Activated T-helper 17 cell treated with anti-CD3 and anti-CD28 coated beads, Interleukin-2, amount 50 U/mL, for 72 hours (primary cell): Measurements from ENCODE around the gene DPH6. TPM values are rescaled to one million over a fixed set of nuclear protein-coding genes. Genes with fewer than 3 reads are reported as not detected.

ENCODE experiments used
- ATAC-seq: fragments of 150-1000 bp; cut with Tn5 transposase; replicated peaks from 2 replicates; pipeline ENCODE4 v1.10.0; 2021; ENCODE audit warnings: mild to moderate bottlenecking, moderate library complexity
- H3K27ac Mint-ChIP-seq: one replicate; pipeline ENCODE4 v1.8.0; 2022; ENCODE audit warnings: mixed read lengths
- H3K27me3 Mint-ChIP-seq: one replicate; pipeline ENCODE4 v1.8.0; 2022; ENCODE audit warnings: mixed read lengths
- H3K36me3 Mint-ChIP-seq: one replicate; pipeline ENCODE4 v1.8.0; 2022; ENCODE audit warnings: low read depth, mild to moderate bottlenecking, mixed read lengths
- H3K4me1 Mint-ChIP-seq: one replicate; pipeline ENCODE4 v1.8.0; 2022; ENCODE audit warnings: mixed read lengths
- H3K4me3 Mint-ChIP-seq: one replicate; pipeline ENCODE4 v1.8.0; 2022; ENCODE audit warnings: mild to moderate bottlenecking, mixed read lengths
- H3K9me3 Mint-ChIP-seq: one replicate; pipeline ENCODE4 v1.8.0; 2022; ENCODE audit warnings: mixed read lengths
- total RNA-seq, 2 donors: library from RNA; stranded (reverse); gene quantifications; one replicate each; pipeline ENCODE4 v1.2.3, GENCODE V29; 2022

The DPH6 gene
- total RNA-seq, 2 donors from 2014 or later = 3.9 to 9.9 TPM

DNA sequence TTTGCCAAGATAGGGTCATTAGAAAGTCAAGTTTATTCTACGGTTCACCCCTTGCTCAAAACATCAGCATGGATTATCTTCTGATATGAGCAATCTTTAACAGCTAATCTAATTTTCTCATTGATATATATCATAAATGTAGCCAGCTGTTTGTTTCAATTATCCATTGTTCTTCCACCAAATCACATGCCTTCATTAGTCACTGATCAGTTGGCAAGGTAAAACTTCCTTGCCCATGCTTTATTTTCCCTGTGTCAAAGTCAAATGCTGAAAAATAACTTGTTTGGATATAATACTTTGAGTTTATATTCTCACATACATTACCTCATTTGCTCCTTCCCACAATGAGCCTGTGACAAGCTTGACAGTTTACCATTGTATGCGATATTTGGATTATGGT, 60.6 kb downstream of the DPH6 start:
- Mint-ChIP-seq H3K4me3 (no peak overlapping the region), H3K9me3 (peaks cover 18% of the 10 kb centered on the region), H3K27me3 (no peaks in the 10 kb centered on the region), H3K36me3 (peaks cover 24% of the 10 kb centered on the region), H3K27ac (no peak overlapping the region), H3K4me1 (no peaks in the 10 kb centered on the region)
- ATAC-seq = no peak

DNA sequence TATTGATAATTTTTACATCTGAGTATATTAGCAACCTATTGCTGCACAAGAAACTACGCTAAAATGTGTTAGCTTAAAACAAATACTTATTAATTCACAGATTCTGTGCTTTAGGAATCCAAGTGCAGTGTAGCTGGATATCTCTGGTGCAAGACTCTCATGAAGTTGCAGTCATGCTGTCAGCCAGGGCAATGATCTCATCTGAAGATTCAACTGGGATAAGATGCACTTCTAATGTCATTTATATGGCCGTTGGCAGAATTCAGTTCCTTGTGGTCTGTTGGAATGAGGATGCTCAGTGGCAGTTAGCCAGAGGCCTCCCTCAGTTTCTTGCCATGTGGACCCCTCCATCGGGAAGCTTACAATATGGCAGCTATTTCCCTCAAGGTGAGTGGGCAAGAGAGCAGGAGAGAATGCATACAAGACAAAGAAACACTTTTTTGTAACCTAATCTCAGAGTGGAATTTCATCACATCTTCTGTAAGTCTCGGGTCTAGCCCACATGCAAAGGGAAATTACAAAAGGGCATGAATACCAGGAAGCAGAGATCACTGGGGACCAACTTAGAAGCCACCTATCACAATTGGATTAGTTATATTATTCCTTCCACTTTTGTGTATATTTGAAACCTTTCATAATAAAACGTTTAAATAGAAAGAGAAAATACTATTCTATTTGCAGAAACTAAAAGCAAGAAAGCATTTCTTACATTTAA, 61.6 kb downstream of the DPH6 start:
- ATAC-seq = no peak
- H3K27me3 Mint-ChIP-seq = no peaks in the 10 kb centered on the region
- H3K4me1 Mint-ChIP-seq = no peaks in the 10 kb centered on the region
- peaks cover 18% of the 10 kb centered on the region for H3K9me3 Mint-ChIP-seq
- peaks cover 24% of the 10 kb centered on the region for H3K36me3 Mint-ChIP-seq
- no peak overlapping the region for H3K4me3 Mint-ChIP-seq
- H3K27ac Mint-ChIP-seq = no peak overlapping the region

DNA sequence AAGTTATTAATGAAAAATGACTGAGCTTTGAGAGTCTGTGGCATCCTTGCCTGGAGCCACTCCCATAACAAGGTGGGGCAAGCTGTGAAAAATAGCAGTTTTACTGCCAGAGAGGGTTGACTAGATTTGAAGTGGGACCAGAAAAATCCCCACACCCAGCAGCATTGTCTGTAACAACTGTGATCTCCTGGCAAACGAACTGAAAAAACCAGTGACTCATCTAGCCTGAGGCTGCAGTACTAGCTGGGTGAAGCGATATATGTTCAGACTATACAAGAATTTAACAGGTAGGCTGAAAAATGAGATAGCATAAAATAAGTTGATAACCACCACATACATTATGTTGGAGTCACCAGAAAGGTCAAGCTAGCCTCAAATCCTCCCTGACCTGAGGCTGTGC, 64.0 kb downstream of the DPH6 start:
- H3K36me3 Mint-ChIP-seq = peaks cover 10% of the 10 kb centered on the region
- no peak overlapping the region for H3K4me3 Mint-ChIP-seq
- no peaks in the 10 kb centered on the region for H3K27me3 Mint-ChIP-seq
- H3K4me1 Mint-ChIP-seq = no peaks in the 10 kb centered on the region
- no peak for ATAC-seq
- H3K27ac Mint-ChIP-seq = no peak overlapping the region
- H3K9me3 Mint-ChIP-seq = peaks cover 7% of the 10 kb centered on the region

DNA sequence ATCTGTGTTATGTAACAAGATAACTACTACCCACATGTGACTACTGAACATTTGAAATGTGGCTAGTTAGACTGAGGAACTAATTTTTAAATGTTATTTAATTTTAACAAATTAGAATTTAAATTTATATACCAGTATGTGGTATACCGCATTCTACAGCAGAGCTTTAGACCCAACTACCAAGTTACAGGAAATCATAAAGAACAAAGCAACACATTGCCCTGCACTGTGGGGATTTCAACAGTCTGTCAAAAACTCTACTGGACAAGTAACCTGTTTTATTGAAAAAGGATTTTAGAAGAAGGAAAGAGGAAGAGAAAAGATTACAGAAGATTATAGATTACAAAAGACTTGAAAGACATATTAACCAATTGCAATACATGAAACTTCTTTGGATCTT, 64.9 kb downstream of the DPH6 start:
- Mint-ChIP-seq H3K4me3 (no peak overlapping the region), H3K4me1 (no peaks in the 10 kb centered on the region), H3K27ac (no peak overlapping the region), H3K27me3 (no peaks in the 10 kb centered on the region), H3K36me3 (peaks cover 4% of the 10 kb centered on the region), H3K9me3 (peaks cover under 1% of the 10 kb centered on the region)
- no peak for ATAC-seq

DNA sequence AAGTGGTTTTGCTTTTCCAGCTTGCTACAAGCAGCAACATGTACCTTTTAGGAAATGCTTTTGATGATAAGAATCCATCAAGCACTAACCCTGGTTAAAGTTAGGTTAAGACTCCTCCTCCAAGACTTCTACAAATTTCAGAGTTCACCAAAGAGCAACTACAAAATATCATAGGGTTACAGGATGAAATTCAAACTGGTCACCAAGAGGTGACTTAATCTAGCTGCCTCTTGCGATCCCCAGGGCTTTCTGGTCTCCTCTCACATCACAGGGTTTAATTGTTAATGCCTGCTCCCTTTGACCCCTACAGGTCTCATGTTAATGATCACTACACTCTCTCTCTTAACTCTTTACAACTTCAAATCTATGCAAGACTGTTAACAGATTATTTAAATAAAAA, 66.5 kb downstream of the DPH6 start:
- Mint-ChIP-seq H3K4me3 (no peak overlapping the region), H3K36me3 (no peaks in the 10 kb centered on the region), H3K4me1 (no peaks in the 10 kb centered on the region), H3K27me3 (no peaks in the 10 kb centered on the region), H3K9me3 (no peaks in the 10 kb centered on the region), H3K27ac (no peak overlapping the region)
- no peak for ATAC-seq

DNA sequence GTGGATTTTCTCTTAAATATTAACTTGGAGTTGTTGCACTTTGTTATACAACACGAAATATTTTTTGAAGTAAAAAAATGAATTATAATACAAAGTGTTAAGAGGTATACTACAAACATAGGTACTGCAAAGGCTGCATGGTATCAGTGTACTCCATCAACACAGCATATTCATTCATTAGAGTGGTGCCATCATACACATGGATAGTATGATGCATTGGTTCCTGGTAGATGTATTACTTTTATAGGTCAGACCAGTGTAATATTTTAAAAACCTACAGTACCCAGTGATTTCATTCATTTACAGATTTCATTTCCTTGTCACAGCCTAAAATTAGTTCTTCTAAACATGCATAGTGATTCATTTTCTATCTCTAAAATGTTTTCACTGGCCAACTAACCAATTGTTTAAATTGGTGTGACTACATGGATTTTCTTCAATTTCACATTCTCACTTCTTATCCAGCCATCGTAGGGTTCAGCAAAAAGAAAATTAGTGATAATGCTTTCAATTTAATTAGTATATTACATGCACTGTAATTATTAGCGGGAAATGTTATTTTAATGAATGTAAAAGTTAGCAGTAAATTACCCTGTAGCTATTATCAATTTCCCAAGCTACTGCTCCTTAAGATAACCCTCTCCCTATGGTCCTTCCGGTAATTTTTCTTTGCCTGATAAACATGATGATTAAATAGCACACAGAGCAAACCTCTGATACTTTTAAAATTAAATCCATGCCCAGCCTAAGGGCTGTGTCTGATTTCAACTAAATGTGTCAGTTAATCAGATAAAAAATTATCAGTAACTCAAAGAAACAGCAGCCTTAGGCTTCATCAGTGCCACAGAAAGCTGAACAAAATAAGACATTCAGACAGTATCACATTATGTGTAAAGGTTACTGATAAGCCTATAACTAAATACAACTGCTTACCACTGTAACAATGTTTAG, 68.4 kb downstream of the DPH6 start:
- H3K36me3 Mint-ChIP-seq = no peaks in the 10 kb centered on the region
- no peaks in the 10 kb centered on the region for H3K27me3 Mint-ChIP-seq
- H3K4me1 Mint-ChIP-seq = no peaks in the 10 kb centered on the region
- no peak for ATAC-seq
- H3K9me3 Mint-ChIP-seq = no peaks in the 10 kb centered on the region
- H3K27ac Mint-ChIP-seq = no peak overlapping the region
- no peak overlapping the region for H3K4me3 Mint-ChIP-seq

DNA sequence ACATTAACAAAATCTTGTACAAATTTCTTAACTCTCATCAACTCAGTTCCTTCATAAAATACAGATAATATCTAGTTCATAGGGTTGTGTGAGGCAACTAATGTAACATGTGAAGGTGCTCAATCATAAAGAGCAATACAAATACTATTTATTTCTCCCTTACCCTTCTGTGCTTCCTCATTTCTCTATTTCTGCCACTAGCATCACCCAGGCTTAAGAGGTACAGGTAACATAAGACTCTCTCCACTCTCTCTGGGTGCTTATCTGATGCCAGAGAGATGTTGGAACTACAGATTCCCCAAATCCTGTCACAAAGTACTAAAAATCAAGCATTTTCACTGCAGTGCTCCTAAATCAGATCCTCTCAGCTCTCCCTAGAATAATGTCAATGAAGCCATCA, 74.9 kb downstream of the DPH6 start:
- Mint-ChIP-seq H3K4me3 (no peak overlapping the region), H3K27me3 (no peaks in the 10 kb centered on the region), H3K36me3 (no peaks in the 10 kb centered on the region), H3K9me3 (no peaks in the 10 kb centered on the region), H3K4me1 (no peaks in the 10 kb centered on the region), H3K27ac (no peak overlapping the region)
- ATAC-seq = no peak

DNA sequence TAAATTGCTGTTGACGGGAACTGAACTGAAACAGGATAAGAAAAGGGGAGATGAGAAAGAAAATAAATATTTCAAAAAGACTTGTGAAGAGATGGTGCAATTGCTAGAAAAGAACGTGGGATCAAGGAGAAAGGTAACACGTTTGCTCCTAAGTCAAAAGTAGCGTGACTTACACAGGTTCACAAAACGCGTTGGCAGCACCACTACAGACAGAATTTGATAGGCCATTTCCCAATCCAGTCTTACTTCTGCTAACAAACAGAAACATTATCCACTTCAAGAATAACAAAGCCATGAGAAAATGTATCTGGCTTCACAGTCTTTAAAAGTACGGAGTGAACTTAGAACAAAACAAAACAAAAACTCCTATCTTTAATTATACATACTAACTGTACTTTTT, 75.5 kb downstream of the DPH6 start:
- no peaks in the 10 kb centered on the region for H3K36me3 Mint-ChIP-seq
- H3K27me3 Mint-ChIP-seq = no peaks in the 10 kb centered on the region
- ATAC-seq = no peak
- H3K4me3 Mint-ChIP-seq = no peak overlapping the region
- no peaks in the 10 kb centered on the region for H3K9me3 Mint-ChIP-seq
- no peaks in the 10 kb centered on the region for H3K4me1 Mint-ChIP-seq
- no peak overlapping the region for H3K27ac Mint-ChIP-seq

DNA sequence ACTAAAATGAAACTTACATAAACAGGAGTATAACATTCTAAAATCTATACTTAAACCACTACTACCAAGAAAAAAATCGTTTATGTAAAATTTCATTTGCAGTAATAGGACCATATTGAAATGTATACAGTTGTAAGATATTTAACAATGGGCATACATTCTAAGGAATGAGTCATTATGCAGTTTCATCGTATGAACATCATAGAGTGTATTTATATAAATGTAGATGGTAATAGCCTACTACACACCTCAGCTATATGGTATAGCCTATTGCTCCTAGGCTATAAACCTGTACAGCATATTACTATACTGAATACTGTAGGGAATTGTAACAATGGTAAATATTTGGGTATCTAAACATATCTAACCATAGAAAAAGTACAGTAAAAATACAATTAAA, 79.5 kb downstream of the DPH6 start:
- Mint-ChIP-seq H3K27me3 (no peaks in the 10 kb centered on the region), H3K36me3 (no peaks in the 10 kb centered on the region), H3K4me1 (no peaks in the 10 kb centered on the region), H3K4me3 (no peak overlapping the region), H3K27ac (no peak overlapping the region), H3K9me3 (no peaks in the 10 kb centered on the region)
- no peak for ATAC-seq

DNA sequence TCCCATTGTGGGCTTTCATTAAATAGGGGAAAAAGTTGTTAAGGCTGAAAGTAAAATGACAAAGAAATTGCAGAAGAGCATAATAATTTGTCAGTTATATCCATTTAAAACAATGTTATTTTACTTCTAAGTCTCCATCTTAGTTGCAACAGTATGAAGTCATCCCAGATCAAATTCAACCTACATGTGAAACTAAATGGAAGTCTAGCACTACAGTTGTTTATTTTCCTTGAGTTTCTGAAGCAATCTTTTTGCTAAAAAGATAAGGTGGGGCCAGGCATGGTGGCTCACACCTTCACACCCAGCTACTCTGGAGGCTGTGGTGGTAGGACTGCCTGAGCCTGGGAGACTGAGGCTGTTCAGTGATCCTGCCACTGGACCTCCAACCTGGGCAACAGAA, 80.2 kb downstream of the DPH6 start:
- H3K36me3 Mint-ChIP-seq = no peaks in the 10 kb centered on the region
- H3K9me3 Mint-ChIP-seq = no peaks in the 10 kb centered on the region
- H3K4me3 Mint-ChIP-seq = no peak overlapping the region
- H3K27ac Mint-ChIP-seq = no peak overlapping the region
- no peak for ATAC-seq
- no peaks in the 10 kb centered on the region for H3K27me3 Mint-ChIP-seq
- no peaks in the 10 kb centered on the region for H3K4me1 Mint-ChIP-seq

DNA sequence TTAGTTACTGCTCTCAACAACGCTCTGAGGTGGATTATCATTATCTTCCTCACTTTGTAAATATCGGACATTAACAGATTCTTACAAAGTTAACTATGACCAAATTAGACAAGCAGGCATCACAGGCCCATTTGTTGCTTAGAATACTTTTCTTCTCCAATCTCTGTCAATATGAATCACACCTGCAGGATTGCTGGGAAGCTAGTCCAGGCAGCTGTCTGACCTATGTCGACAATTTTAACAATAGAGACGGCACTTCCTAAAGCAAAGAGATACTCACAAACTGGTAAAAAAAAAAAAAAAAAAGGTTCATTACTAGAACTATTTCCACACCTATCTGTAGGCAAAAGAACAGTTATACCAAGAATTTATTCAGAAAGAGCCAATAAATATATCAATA, 85.3 kb downstream of the DPH6 start:
- no peak overlapping the region for H3K4me3 Mint-ChIP-seq
- H3K36me3 Mint-ChIP-seq = no peaks in the 10 kb centered on the region
- H3K27ac Mint-ChIP-seq = no peak overlapping the region
- no peaks in the 10 kb centered on the region for H3K4me1 Mint-ChIP-seq
- H3K27me3 Mint-ChIP-seq = no peaks in the 10 kb centered on the region
- no peaks in the 10 kb centered on the region for H3K9me3 Mint-ChIP-seq
- no peak for ATAC-seq

DNA sequence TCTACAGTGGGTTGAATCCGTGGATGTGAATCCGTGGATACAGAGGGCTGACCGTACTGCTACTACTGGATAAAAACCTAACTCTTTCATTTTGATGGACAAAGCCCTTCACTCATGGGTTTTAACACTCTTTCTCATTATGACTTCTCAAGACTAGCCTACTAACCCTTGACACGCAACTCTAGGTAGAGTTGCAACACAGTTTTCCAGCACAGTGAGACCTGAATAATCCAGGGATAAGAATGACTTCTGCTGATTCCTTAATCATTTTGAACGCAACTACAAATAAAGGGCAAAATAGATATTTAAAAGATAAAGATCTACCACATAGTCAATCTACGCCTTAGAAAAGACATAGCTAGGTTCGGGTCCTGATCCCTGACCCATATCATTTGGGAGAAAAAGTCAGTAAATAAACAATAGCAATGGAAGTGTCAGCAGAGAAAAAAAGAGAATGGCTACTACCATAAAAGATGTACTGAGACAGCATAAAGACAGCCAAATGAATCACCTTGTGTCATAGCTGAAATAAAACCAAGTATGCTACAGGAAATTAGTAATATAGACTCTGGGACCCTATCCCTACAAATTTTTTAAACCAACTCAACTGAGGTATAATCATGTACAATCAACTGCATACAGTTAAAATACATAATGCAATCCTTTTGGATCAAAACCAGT, 87.6 kb downstream of the DPH6 start:
- H3K27me3 Mint-ChIP-seq = no peaks in the 10 kb centered on the region
- no peaks in the 10 kb centered on the region for H3K4me1 Mint-ChIP-seq
- H3K9me3 Mint-ChIP-seq = no peaks in the 10 kb centered on the region
- no peak for ATAC-seq
- H3K4me3 Mint-ChIP-seq = no peak overlapping the region
- no peaks in the 10 kb centered on the region for H3K36me3 Mint-ChIP-seq
- H3K27ac Mint-ChIP-seq = no peak overlapping the region

DNA sequence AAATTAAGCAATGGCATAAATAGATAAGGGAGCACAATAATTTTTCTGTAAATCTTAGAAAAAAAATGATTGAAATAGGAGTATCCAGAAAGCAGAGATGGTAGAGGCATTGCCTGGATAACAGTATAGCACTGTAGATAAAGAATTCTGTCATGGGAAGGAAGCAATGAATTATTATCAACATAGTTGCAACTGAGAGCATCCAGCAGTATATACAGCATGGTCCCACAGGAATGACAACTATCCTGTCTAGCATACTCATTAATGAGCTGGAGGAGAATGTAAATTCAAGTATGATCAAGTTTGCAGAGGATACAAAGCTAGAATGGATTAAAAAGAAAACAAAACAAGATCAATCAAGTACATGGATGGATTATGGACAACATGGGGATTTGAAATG, 90.8 kb downstream of the DPH6 start:
- ATAC-seq = no peak
- no peaks in the 10 kb centered on the region for H3K4me1 Mint-ChIP-seq
- H3K27me3 Mint-ChIP-seq = no peaks in the 10 kb centered on the region
- no peak overlapping the region for H3K27ac Mint-ChIP-seq
- H3K9me3 Mint-ChIP-seq = no peaks in the 10 kb centered on the region
- peaks cover 10% of the 10 kb centered on the region for H3K36me3 Mint-ChIP-seq
- no peak overlapping the region for H3K4me3 Mint-ChIP-seq

DNA sequence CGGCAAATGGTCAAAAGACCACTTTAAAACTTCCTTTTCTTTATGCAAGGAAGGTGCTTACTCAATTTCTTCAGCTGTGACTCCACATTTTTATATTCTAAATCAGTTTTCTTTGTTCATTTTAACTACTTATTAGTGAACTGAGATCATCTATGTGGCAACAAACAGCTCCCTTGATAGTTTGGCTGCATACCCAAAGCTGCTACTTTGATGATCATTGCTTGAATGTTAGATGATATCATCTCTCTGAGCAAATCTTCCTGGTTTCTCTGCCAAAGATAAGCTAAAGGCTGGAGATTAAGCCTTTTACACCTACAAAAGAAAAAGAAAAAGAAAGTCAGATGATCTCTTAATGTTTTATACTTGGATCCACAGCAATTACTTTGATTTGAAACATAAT, 95.5 kb downstream of the DPH6 start:
- ATAC-seq = no peak
- Mint-ChIP-seq H3K4me3 (no peak overlapping the region), H3K9me3 (no peaks in the 10 kb centered on the region), H3K4me1 (no peaks in the 10 kb centered on the region), H3K27ac (no peak overlapping the region), H3K27me3 (no peaks in the 10 kb centered on the region), H3K36me3 (peaks cover 21% of the 10 kb centered on the region)

DNA sequence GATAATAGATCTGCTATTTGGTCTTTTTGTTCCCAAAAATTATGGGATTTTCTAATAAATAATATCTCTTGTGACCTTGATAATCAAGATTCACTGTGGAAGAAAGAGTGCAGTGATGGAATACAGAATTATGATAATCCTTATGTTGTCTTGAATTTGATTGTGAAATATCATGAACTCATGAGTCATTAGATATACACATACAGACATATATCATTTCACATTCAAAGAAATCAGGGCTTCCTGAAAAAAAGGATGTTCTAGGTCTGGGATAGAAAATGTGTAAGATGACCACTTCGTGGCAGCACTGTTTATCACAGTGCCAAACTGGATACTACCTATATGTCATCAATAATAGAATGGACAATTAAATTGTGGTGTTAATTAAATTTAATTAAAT, 97.7 kb downstream of the DPH6 start:
- ATAC-seq = no peak
- H3K4me3 Mint-ChIP-seq = no peak overlapping the region
- H3K27me3 Mint-ChIP-seq = no peaks in the 10 kb centered on the region
- H3K27ac Mint-ChIP-seq = no peak overlapping the region
- H3K4me1 Mint-ChIP-seq = no peaks in the 10 kb centered on the region
- peaks cover 21% of the 10 kb centered on the region for H3K36me3 Mint-ChIP-seq
- no peaks in the 10 kb centered on the region for H3K9me3 Mint-ChIP-seq
